Colon (tissue), 2 donors: Measurements from ENCODE around the gene LILRB3.
"Not testable (repeated sequence)": the region's sequence is repeated elsewhere in the genome, so short reads cannot be mapped to it uniquely, and the experiment has no call there.

Experiments
- FAIRE-seq: peaks from 2 replicates; lab custom pipeline; 2012; peaks lifted over from hg19 to GRCh38; lab: Jason Lieb, UNC
- donor health status: control.
- donor health status: control.

Gene LILRB3

DNA sequence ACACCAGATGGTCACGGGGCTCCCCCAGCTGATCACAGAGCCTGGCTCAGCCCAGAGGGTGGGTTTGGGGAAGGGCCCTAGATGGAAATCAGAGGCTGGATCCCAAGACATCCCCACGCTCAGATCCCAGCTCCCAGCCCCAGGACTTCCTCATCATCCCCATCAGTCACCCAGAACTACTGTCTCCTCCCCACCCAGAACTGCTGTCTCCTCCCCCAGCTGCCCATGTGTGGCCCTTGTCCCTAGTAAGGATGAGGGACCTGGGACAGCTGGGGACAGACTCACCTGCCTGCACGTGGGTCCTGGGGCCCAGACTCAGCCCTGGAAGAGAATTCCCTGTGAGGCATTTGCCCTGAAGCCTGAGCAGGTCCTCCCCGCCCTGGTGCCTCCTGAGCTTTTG, 19.4 kb upstream of the LILRB3 start:
- not testable (repeated sequence) for FAIRE-seq

- not testable (repeated sequence) for FAIRE-seq
Measured at GRCh38 chr19:54240372-54241336, 17.8 kb upstream of the LILRB3 start.

- not testable (repeated sequence) for FAIRE-seq
Measured at GRCh38 chr19:54239491-54240371, 16.9 kb upstream of the LILRB3 start.

DNA sequence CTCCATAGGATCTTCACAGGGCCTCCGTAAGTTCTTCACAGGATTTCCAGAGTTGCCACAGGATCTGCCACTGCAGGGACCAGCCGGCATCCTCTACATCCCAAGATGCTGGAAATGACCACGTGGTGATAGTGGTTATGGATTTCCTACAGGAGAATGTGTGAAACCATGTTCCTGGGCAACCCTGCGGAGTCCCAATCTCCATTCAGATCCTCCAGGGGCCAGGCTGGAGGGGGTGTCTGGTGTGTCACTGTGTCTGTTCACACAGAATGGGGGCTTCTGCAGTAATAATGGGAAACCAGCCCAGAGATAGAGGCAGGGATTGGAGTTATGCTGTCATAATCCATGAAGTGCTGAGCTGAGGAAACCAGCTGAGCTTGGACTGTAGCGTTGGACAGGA, 11.1 kb upstream of the LILRB3 start:
- no peak for FAIRE-seq

DNA sequence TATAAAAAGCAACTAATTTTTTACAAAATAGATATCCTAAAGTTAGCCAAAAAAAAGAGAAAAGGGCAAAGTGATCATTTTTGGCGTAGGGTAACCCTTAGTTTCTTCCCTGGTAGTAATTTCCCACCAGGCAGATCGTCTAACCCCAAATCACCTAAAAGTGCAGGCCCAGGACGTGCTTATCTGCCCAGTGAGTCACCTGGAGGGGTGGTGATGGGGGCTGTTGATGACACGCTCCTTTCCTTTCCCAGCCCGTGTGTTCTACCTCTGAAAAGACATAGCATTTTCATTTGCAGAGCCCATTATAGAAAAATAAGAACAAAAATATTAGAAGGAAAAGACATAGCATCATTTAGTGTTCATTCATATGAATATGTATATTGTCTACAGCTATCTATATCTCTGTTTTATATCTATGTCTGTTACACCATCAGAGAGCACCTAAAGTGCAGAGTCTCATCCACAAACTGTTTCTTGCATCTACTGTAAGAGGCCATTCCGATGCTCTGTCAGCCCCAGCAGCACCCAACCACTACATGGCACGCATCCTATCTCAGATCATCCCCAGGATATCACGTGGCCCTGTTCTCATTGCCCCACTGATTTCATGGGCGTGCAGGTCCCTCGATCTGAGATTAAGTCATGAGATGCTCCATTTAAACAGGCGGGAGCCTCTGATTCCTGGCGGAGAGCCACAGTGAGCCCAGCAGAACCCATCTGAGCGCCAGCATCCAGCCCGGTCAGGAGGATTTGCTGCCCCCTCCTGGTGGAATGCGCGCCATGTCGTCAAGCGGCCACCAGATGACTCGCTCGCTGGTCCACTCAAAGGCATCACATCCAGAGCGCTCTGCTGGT, 8.5 kb upstream of the LILRB3 start:
- no peak for FAIRE-seq

DNA sequence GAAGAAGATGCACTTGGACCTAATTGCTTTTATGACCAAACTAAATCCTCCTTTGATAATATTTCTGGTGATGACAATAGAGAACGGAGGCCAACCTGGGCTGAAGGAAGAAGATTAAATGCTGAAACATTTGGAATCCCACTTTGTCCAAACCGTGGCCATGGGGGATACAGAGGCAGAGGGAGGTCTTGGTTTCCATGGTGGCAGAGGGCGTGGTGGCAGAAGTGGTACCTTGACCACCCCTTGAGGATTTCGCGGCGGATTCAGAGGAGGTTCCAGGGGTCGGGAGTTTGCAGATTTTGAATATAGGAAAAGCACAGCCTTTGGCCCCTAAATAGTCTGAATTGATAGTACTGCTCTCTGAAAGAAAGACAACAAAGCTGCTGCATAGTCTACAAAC, 7.2 kb upstream of the LILRB3 start:
- FAIRE-seq = no peak

DNA sequence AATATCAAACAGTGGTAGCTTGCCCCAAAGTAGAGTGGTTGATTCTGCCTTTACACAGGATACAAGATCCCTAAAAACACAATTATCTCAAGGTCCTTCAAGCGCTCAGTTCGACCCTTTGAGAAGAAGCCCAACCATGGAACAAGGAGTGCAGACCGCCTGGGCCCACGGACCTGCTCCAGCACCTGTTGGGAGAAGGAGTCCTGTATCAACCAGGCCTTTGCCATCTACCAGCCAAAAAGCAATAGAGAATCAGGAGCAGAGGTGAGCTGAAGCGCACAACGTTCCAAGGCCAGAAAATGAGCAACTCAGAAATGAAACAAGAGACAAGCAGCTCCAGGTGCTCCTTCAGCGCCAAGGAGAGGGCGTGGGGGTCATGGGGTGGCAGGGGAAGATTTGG, 6.3 kb upstream of the LILRB3 start:
- FAIRE-seq = no peak

DNA sequence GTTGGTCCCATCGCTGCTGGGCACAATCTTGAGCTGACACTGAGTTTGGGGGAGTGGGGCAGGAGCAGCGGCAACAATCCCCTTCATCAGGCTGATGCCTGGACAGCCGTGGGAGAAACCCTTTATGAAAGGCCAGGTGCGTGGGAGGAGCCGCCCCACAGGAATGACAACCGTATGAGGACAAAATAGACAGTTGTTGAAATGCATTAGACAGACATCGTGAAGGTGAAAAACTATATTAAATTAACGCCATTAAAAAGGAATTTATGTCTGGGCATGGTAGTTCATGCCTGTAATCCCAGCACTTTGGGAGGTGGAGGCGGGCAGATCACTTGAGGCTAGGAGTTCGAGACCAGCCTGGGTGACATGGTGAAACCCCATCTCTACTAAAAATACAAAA, 1.8 kb upstream of the LILRB3 start:
- FAIRE-seq = not testable (repeated sequence)

- FAIRE-seq = not testable (repeated sequence)
Measured at GRCh38 chr19:54223937-54224281, 1.1 kb upstream of the LILRB3 start.

GRCh38 chr19:54223277-54223936, 600 bp upstream of the LILRB3 start:
- not testable (repeated sequence) for FAIRE-seq

GRCh38 chr19:54221947-54222346, 860 bp downstream of the LILRB3 start:
- FAIRE-seq = not testable (repeated sequence)

DNA sequence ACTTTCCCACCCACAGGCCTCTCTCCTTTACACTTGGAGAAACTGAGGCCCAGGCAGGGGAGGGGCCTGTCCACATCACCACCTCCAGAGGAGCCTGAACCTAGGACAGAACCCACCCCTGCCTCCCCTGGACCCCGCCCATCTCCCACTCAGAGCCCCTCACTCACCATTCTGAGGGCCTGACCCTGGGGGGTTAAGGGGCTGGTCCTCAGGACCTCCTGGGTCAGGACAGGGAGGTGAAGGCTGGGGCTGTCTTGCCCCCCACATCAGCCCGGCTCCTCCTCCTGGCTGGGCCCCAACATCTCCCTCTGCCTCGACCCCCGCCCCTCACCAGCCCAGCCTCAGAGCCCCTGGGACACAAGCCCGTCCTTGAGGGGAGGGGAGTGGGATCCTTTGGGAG, 3.1 kb downstream of the LILRB3 start:
- not testable (repeated sequence) for FAIRE-seq

GRCh38 chr19:54218960-54219661, 3.7 kb downstream of the LILRB3 start:
- no peak for FAIRE-seq

DNA sequence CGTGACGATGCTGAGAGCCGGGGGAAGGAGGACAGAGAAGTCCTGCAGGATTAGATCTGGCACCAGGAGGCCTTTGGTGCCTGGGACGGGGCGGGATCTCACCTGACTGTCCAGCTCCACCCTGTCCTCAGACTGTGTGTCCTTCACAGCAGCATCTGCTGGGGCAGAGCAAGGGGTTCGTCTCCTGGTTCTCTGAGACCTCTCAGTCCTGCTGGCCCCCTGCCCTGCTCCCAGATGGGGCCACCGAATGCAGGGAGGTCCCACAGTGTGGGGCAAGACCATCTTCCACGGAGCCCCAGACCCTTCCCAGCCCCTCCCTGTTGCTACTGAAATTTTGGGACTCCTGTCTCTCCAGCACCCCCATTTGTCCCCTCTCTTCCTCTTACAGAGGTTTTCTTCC, 4.5 kb downstream of the LILRB3 start:
- no peak for FAIRE-seq

DNA sequence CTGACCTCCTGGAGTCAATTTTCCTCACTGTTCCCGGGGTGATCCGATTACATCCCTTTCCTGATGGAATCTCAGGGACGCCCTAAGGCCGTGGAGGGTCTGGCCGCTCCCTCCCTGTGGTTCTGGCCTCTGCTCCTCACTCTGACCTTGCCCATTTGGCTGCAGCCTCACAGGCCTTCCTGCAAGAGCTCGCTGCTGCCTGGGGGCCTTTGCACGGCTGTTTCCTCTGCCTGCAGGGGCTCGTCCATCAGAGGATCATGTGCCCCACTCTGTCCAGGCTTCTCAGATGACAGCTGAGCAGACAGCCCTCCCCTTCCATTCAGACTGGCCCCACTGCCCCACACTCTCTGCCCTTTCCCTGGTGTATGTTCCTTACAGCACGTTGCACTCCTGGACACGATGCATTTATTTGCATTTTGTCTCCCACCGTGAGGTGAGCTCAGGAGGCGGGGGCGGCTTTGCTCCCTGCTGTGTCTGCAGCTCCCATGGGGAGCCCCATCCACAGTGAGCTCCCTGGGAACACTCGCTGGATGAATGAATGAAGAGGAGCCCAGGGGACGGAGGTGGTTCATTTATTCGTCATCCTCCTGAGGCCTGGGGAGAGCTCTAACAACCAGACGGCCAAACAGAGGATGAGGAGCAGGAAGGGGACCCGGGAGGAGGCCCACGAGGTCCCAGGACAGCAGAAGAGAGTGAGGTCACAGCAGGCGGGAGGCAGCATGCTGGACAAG, 5.1 kb downstream of the LILRB3 start:
- not testable (repeated sequence) for FAIRE-seq

- FAIRE-seq = no peak
Measured at GRCh38 chr19:54216869-54217268, 5.9 kb downstream of the LILRB3 start.

GRCh38 chr19:54214734-54215133, 8.1 kb downstream of the LILRB3 start:
- FAIRE-seq = not testable (repeated sequence)

DNA sequence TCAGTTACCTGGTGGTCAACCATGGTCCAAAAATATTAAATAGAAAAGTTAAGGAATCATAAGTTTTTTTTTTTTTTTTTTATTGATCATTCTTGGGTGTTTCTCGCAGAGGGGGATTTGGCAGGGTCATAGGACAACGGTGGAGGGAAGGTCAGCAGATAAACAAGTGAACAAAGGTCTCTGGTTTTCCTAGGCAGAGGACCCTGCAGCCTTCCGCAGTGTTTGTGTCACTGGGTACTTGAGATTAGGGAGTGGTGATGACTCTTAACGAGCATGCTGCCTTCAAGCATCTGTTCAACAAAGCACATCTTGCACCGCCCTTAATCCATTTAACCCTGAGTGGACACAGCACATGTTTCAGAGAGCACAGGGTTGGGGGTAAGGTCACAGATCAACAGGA, 8.6 kb downstream of the LILRB3 start:
- not testable (repeated sequence) for FAIRE-seq

DNA sequence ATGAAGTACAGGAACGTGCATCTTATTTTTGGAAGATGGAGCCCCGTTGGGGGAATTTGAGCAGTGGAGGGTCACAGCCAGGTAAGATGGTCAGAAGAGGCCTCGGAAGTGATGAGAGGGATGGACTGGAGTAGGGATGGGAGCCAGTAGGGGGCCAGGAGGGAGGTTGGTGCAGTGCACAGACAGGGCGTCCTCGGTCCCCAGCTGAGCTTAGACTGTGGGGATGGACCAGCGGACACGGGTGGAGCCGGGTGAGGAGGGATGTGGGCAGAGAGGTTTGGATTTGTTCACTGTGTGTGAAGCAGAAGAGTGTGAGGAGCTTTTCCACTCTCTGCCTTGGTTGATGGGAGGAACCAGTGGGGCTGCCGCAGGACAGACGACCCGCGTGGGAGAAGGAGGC, 11.6 kb downstream of the LILRB3 start:
- no peak for FAIRE-seq
